OCI-LY1 (cell line): ENCODE measurements around the gene CAD.

Experiments
- EZH2 ChIP-seq: fragments of 200-600 bp; sonication (generic), shearing (Covaris generic); IDR thresholded peaks from 2 replicates; pipeline ENCODE4 v1.8.0; 2017; ENCODE audit warnings: borderline replicate concordance, mixed run types, mild to moderate bottlenecking, antibody characterized with exemption, low read length, moderate library complexity, mixed read lengths
- TF ChIP-seq, protein P1 (sequence below): fragments of 200-600 bp; sonication (generic), shearing (Covaris generic); IDR thresholded peaks from 2 replicates; pipeline ENCODE4 v1.5.1; 2017; ENCODE audit warnings: mild to moderate bottlenecking, antibody characterized with exemption, low read length, moderate library complexity, mixed read lengths

DNA sequence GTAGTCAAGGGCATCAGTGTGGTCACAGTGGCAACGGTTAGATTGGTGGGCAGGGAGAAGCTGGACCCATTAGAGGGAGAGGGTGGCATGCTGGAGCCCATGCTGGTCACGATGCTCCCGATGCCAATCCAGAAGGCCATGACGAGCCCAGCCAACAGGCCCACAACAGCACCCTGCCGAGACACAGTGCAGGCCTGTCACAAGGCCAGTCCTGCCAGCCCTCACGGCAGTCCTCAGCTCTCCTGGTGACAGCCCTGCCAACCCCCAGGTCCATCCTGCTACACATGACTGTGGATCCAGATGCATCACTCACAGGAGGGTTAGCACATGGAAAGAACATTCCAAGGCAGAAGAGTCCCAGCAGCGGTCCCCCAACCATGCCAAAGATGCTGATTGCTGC is 15.5 kb upstream of the CAD start:
- TF ChIP-seq, protein P1, sequence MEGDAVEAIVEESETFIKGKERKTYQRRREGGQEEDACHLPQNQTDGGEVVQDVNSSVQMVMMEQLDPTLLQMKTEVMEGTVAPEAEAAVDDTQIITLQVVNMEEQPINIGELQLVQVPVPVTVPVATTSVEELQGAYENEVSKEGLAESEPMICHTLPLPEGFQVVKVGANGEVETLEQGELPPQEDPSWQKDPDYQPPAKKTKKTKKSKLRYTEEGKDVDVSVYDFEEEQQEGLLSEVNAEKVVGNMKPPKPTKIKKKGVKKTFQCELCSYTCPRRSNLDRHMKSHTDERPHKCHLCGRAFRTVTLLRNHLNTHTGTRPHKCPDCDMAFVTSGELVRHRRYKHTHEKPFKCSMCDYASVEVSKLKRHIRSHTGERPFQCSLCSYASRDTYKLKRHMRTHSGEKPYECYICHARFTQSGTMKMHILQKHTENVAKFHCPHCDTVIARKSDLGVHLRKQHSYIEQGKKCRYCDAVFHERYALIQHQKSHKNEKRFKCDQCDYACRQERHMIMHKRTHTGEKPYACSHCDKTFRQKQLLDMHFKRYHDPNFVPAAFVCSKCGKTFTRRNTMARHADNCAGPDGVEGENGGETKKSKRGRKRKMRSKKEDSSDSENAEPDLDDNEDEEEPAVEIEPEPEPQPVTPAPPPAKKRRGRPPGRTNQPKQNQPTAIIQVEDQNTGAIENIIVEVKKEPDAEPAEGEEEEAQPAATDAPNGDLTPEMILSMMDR: no peak
- TF ChIP-seq EZH2: no peak
